PC-9 (cell line): ENCODE data around the gene DNPEP. TPM values are rescaled to one million over a fixed set of nuclear protein-coding genes. Genes with fewer than 3 reads are reported as not detected.
"Not testable (repeated sequence)": the region's sequence is repeated elsewhere in the genome, so short reads cannot be mapped to it uniquely, and the experiment has no call there.

Experiments used
- BruUV-seq: library from RNA; stranded (reverse); fragments of 400-500 nt; replicated peaks from 2 replicates; lab custom pipeline; 2021; lab: Mats Ljungman, UMichigan
- CTCF ChIA-PET: fragments of 300-600 bp; sonication (Branson Sonifier 250); formaldehyde crosslinking; loops from one replicate; lab custom pipeline; 2022; ENCODE audit warnings: antibody characterized with exemption; lab: Charles Lee
- POLR2A ChIA-PET: fragments of 300-600 bp; sonication (Branson Sonifier 250); formaldehyde crosslinking; loops from one replicate; lab custom pipeline; 2022; ENCODE audit warnings: antibody characterized with exemption; ENCODE audit not compliant: unreplicated experiment; lab: Charles Lee
- DNase-seq, 2 experiments: peaks; one replicate each; pipeline versions ENCODE4 v3.0.0 to v3.0.0-alpha.2; 2015 to 2022; ENCODE audit warnings: mixed read lengths in 1 of 2
- H2AFZ ChIP-seq: fragments of 200-600 bp; sonication (generic); 2 replicates; pipeline ENCODE4 v1.8.1; 2017; ENCODE audit warnings: antibody characterized with exemption
- H3F3A ChIP-seq: fragments of 200-600 bp; sonication (generic); 2 replicates; pipeline ENCODE4 v1.8.1; 2017; ENCODE audit warnings: antibody characterized with exemption, mild to moderate bottlenecking, low read depth; ENCODE audit not compliant: insufficient read depth
- H3K27ac ChIP-seq: fragments of 200-600 bp; sonication (generic); 2 replicates; pipeline ENCODE4 v1.6.1; 2016; ENCODE audit warnings: mixed run types
- H3K27me3 ChIP-seq: fragments of 200-600 bp; sonication (generic); 2 replicates; pipeline ENCODE4 v1.6.1; 2016; ENCODE audit warnings: low read depth, mixed run types; ENCODE audit not compliant: insufficient read depth
- H3K36me3 ChIP-seq: fragments of 200-600 bp; sonication (generic); 2 replicates; pipeline ENCODE4 v1.6.1; 2016; ENCODE audit warnings: low read depth, mixed run types
- H3K4me1 ChIP-seq: fragments of 200-600 bp; sonication (generic); replicated peaks from 2 replicates; pipeline ENCODE4 v1.6.1; 2016; ENCODE audit warnings: mixed run types; ENCODE audit not compliant: insufficient read depth
- H3K4me2 ChIP-seq: fragments of 200-600 bp; sonication (generic); 2 replicates; pipeline ENCODE4 v1.6.1; 2017; ENCODE audit warnings: mixed run types
- H3K4me3 ChIP-seq: fragments of 200-600 bp; sonication (generic); 2 replicates; pipeline ENCODE4 v1.6.1; 2016; ENCODE audit warnings: mixed run types
- H3K79me2 ChIP-seq: fragments of 200-600 bp; sonication (generic); 2 replicates; pipeline ENCODE4 v1.6.1; 2017; ENCODE audit warnings: low read depth, mixed run types
- H3K9me2 ChIP-seq: fragments of 200-600 bp; sonication (generic); 2 replicates; pipeline ENCODE4 v1.8.1; 2017; ENCODE audit warnings: mild to moderate bottlenecking; ENCODE audit not compliant: insufficient read depth
- H3K9me3 ChIP-seq: fragments of 200-600 bp; sonication (generic); 2 replicates; pipeline ENCODE4 v1.8.1; 2016; ENCODE audit warnings: low read depth; ENCODE audit not compliant: insufficient read depth
- H4K20me1 ChIP-seq: fragments of 200-600 bp; sonication (generic); 2 replicates; pipeline ENCODE4 v1.8.1; 2017; ENCODE audit not compliant: insufficient read depth
- EZH2 ChIP-seq: fragments of 200-600 bp; sonication (generic); IDR thresholded peaks from 2 replicates; pipeline ENCODE4 v1.8.0; 2017; ENCODE audit warnings: antibody characterized with exemption, low read depth
- intact Hi-C: fragments of 100-400 bp; cut with micrococcal nuclease; formaldehyde crosslinking; loops from one replicate; pipeline ENCODE4 v1.10.0; 2022; ENCODE audit not compliant: unreplicated experiment
- total RNA-seq: library from RNA; stranded (reverse); gene quantifications from 2 replicates; pipeline ENCODE4 v1.2.3, GENCODE V29; 2021
- TF ChIP-seq, protein P1 (sequence below): fragments of 200-600 bp; sonication (generic); conservative IDR thresholded peaks from 2 replicates; pipeline ENCODE4 v1.6.1; 2017; ENCODE audit warnings: mixed run types, antibody characterized with exemption, mild to moderate bottlenecking, moderate library complexity

DNPEP gene
- total RNA-seq, 1 experiment from 2014 or later, result 99.1 TPM

DNA sequence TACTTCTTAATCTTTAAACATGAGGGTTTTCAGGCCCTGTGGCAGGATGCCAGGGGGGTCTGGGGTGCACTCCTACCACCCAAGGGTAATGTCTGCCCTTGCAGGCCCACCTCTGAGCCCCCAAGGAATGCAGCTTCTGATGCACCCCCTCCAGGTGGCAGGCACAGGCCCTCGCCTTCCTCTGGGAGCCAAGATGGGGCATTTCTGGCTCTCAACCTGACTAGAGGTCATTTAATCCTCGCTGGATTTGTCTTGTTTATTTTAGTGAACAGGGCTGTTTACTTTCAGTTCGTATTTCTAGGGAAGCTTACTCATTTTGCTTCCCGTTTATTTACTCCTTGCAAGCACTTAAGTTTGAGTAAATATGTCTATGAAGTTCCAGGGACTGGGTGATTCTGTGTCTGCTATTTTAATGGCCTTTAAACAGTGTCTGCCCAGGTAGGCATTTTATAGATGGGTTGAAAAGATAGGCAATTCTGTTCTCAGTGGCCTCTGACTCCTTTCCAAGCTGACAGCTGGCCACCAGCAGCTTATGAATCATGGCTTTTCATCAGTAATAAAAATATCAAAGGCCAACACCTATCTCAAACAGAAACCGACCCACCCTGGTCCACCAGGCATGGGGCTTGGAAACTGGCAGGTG is 11.1 kb upstream of the DNPEP start:
- Histone ChIP-seq H3K79me2 (no peaks in the 10 kb centered on the region), H3F3A (peaks cover 21% of the 10 kb centered on the region; the same call in 1 of the 2 replicates), H3K9me3 (no peaks in the 10 kb centered on the region; the same call in 1 of the 2 replicates), H3K4me1 (peaks cover 29% of the 10 kb centered on the region), H3K4me3 (peak overlapping the region; percentile 34; the same call in 1 of the 2 replicates), H2AFZ (no peak overlapping the region), H3K4me2 (peak overlapping the region; percentile 64), H3K27me3 (no peaks in the 10 kb centered on the region), H3K27ac (peak overlapping the region; percentile 27; the same call in 1 of the 2 replicates), H3K9me2 (no peaks in the 10 kb centered on the region), H3K36me3 (no peaks in the 10 kb centered on the region), H4K20me1 (no peaks in the 10 kb centered on the region)
- CTCF ChIA-PET, result no interaction called here
- no TSS peak for BruUV-seq
- POLR2A ChIA-PET, result interaction anchor here (0.6 to 0.7 kb wide), 2 partner anchors 154 to 1391 kb away, joined by 5 to 8 read pairs; no protein-coding TSS in a partner anchor
- intact Hi-C loops, result no loop called here
- TF ChIP-seq, protein P1, sequence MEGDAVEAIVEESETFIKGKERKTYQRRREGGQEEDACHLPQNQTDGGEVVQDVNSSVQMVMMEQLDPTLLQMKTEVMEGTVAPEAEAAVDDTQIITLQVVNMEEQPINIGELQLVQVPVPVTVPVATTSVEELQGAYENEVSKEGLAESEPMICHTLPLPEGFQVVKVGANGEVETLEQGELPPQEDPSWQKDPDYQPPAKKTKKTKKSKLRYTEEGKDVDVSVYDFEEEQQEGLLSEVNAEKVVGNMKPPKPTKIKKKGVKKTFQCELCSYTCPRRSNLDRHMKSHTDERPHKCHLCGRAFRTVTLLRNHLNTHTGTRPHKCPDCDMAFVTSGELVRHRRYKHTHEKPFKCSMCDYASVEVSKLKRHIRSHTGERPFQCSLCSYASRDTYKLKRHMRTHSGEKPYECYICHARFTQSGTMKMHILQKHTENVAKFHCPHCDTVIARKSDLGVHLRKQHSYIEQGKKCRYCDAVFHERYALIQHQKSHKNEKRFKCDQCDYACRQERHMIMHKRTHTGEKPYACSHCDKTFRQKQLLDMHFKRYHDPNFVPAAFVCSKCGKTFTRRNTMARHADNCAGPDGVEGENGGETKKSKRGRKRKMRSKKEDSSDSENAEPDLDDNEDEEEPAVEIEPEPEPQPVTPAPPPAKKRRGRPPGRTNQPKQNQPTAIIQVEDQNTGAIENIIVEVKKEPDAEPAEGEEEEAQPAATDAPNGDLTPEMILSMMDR, result no peak
- peak in 1 of 2 experiments; percentile 78 for DNase-seq

DNA sequence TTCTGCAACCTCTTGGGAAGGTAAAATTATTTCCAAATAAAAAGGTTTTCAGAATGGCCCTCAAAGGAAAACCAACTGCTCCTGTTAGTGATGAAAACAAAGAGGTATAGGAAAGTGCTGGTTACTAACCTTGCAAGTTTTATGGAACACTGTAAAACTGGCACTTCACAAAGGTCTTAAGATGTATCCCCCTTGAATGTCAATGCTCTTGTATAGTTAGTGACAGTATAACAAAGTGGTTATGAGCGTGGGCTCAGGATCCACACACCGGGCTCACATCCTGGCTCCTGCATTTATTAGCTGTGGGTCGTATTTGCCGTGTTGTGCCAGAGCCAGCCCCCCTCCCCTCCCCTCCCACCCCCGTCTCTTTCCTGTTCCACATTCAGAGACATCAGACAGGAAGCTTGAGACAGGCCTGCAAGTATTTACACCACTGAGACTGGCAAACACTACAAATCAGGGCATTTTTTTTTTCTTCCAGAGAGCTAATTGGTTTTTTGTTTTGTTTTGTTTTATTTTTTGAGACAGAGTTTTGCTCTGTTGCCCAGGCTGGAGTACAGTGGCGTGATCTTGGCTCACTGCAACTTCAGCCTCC is 9.2 kb upstream of the DNPEP start:
- Histone ChIP-seq H3K9me2 (no peaks in the 10 kb centered on the region), H4K20me1 (no peaks in the 10 kb centered on the region), H3K4me3 (no peak overlapping the region), H3K9me3 (no peaks in the 10 kb centered on the region; the same call in 1 of the 2 replicates), H3K36me3 (no peaks in the 10 kb centered on the region), H3K27me3 (no peaks in the 10 kb centered on the region), H3K4me2 (no peak overlapping the region), H3K4me1 (peaks cover 29% of the 10 kb centered on the region), H3K79me2 (no peaks in the 10 kb centered on the region), H2AFZ (no peak overlapping the region), H3K27ac (no peak overlapping the region), H3F3A (peaks cover 21% of the 10 kb centered on the region; the same call in 1 of the 2 replicates)
- ChIA-PET CTCF (interaction anchor here (0.6 kb wide), 1 partner anchor 28 kb away, joined by 7 read pairs; no protein-coding TSS in a partner anchor), POLR2A (no interaction called here)
- intact Hi-C loops, result no loop called here
- TF ChIP-seq EZH2, result no peak
- TF ChIP-seq, protein P1, result no peak
- DNase-seq, result no peak
- no TSS peak for BruUV-seq

DNA sequence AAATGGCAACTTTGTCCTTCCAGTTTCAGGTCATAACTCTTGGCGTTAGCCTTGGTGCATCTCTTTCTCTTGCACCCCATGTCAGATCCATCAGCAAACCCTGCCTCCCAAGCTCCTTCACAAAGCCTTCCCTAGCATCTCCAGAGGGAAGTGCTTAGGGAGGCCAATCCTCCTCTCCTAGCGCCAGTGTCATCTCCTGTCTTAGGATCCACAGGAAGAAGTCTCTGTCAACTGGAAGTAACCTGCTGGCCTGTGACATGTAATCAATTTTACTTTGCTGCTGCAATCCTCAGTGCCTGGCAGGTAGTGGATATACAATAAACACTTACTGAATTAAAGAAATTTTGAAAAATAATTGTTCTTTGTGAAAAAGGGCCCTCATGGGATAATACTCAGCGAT is 7.9 kb upstream of the DNPEP start:
- no peaks in the 10 kb centered on the region for H3K9me2 ChIP-seq
- H3K4me1 ChIP-seq, result peaks cover 27% of the 10 kb centered on the region
- no peaks in the 10 kb centered on the region for H3K36me3 ChIP-seq
- H2AFZ ChIP-seq, result no peak overlapping the region
- H3K9me3 ChIP-seq, result no peaks in the 10 kb centered on the region; the same call in 1 of the 2 replicates
- H3K27me3 ChIP-seq, result no peaks in the 10 kb centered on the region
- peaks cover 21% of the 10 kb centered on the region; the same call in 1 of the 2 replicates for H3F3A ChIP-seq
- no peak overlapping the region for H3K4me2 ChIP-seq
- DNase-seq, result no peak
- H3K79me2 ChIP-seq, result no peaks in the 10 kb centered on the region
- BruUV-seq, result no TSS peak
- CTCF ChIA-PET, result no interaction called here
- intact Hi-C loops, result no loop called here
- POLR2A ChIA-PET, result no interaction called here
- no peaks in the 10 kb centered on the region for H4K20me1 ChIP-seq
- TF ChIP-seq EZH2, result no peak
- TF ChIP-seq, protein P1, result no peak
- H3K27ac ChIP-seq, result no peak overlapping the region
- H3K4me3 ChIP-seq, result no peak overlapping the region

DNA sequence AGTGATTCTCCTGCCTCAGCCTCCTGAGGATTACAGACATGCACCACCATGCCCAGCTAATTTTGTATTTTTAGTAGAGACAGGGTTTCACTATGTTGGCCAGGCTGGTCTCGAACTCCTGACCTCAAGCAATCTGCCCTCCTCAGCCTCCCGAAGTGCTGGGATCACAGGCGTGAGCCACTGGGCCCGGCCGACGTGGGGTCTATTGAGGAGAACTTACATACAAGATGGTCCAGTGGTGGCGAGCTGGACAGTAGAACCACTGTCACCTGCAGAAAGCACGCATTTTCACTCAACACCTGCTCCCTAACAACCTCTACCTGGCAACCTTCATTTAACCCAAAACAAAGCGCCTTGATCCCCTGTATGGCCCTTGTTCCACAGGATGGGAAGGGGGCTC is 7.3 kb upstream of the DNPEP start:
- intact Hi-C loops, result not testable (repeated sequence)

More for the DNA sequence above, 7.3 kb upstream of the DNPEP start:
- DNase-seq, H2AFZ ChIP-seq, H3K36me3 ChIP-seq, H3K4me3 ChIP-seq, BruUV-seq, H3K27ac ChIP-seq, CTCF ChIA-PET, POLR2A ChIA-PET, H3K4me2 ChIP-seq, H3K79me2 ChIP-seq, H3K27me3 ChIP-seq, H3K9me2 ChIP-seq, H4K20me1 ChIP-seq, H3K9me3 ChIP-seq: not testable (repeated sequence)
- Histone ChIP-seq H3K4me1 (peaks cover 21% of the 10 kb centered on the region), H3F3A (peaks cover 18% of the 10 kb centered on the region; the same call in 1 of the 2 replicates)
